PFSK-1 (cell line): ENCODE data around the gene CAB39.

Source experiments
- FOXP2 ChIP-seq: optimal IDR thresholded peaks from 2 replicates; pipeline ENCODE3; 2011; ENCODE audit warnings: borderline replicate concordance, control low read depth, inconsistent platforms; ENCODE audit not compliant: insufficient read depth; ENCODE audit errors: extremely low read length, extremely low read depth
- POLR2AphosphoS5 ChIP-seq: IDR thresholded peaks from 2 replicates; pipeline ENCODE4 v1.6.1; 2012; ENCODE audit warnings: low read depth, mild to moderate bottlenecking, control low read depth, low read length, moderate library complexity
- SIN3A ChIP-seq: IDR thresholded peaks from 2 replicates; pipeline ENCODE4 v1.6.1; 2012; ENCODE audit warnings: mild to moderate bottlenecking, low read length, moderate library complexity, borderline replicate concordance; ENCODE audit not compliant: insufficient read depth
- TAF1 ChIP-seq: IDR thresholded peaks from 2 replicates; pipeline ENCODE4 v1.6.1; 2012; ENCODE audit warnings: low read length, control low read depth, borderline replicate concordance; ENCODE audit not compliant: insufficient read depth
- TF ChIP-seq, protein P1 (sequence below), 2 experiments: IDR thresholded peaks; 2 replicates each; pipeline versions ENCODE4 v1.6.1 to v1.8.0; 2011 to 2012; ENCODE audit warnings: low read depth in 2 of 2, low read length in 2 of 2, control low read depth in 1 of 2, inconsistent platforms in 1 of 2, mild to moderate bottlenecking in 1 of 2, moderate library complexity in 1 of 2; ENCODE audit not compliant: insufficient read depth in 1 of 2

The CAB39 gene

GRCh38 chr2:230738924-230739323 lies 26.3 kb downstream of the CAB39 start:
- TF ChIP-seq POLR2AphosphoS5 (no peak), TAF1 (no peak), FOXP2 (no peak), SIN3A (no peak)
- TF ChIP-seq, protein P1, sequence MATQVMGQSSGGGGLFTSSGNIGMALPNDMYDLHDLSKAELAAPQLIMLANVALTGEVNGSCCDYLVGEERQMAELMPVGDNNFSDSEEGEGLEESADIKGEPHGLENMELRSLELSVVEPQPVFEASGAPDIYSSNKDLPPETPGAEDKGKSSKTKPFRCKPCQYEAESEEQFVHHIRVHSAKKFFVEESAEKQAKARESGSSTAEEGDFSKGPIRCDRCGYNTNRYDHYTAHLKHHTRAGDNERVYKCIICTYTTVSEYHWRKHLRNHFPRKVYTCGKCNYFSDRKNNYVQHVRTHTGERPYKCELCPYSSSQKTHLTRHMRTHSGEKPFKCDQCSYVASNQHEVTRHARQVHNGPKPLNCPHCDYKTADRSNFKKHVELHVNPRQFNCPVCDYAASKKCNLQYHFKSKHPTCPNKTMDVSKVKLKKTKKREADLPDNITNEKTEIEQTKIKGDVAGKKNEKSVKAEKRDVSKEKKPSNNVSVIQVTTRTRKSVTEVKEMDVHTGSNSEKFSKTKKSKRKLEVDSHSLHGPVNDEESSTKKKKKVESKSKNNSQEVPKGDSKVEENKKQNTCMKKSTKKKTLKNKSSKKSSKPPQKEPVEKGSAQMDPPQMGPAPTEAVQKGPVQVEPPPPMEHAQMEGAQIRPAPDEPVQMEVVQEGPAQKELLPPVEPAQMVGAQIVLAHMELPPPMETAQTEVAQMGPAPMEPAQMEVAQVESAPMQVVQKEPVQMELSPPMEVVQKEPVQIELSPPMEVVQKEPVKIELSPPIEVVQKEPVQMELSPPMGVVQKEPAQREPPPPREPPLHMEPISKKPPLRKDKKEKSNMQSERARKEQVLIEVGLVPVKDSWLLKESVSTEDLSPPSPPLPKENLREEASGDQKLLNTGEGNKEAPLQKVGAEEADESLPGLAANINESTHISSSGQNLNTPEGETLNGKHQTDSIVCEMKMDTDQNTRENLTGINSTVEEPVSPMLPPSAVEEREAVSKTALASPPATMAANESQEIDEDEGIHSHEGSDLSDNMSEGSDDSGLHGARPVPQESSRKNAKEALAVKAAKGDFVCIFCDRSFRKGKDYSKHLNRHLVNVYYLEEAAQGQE (IDR thresholded peaks at IDR 0.05; ENCODE audit: insufficient read depth in 1 of 2, low read depth in 2 of 2, low read length in 2 of 2) = no peak

- TF ChIP-seq TAF1 (no peak), SIN3A (no peak), POLR2AphosphoS5 (no peak), FOXP2 (no peak)
- TF ChIP-seq, protein P1 (IDR thresholded peaks at IDR 0.05; ENCODE audit: insufficient read depth in 1 of 2, low read depth in 2 of 2, low read length in 2 of 2) = no peak
Observed at GRCh38 chr2:230739961-230740360, 27.3 kb downstream of the CAB39 start.

- TF ChIP-seq SIN3A (no peak), TAF1 (no peak), FOXP2 (no peak), POLR2AphosphoS5 (no peak)
- TF ChIP-seq, protein P1 (IDR thresholded peaks at IDR 0.05; ENCODE audit: insufficient read depth in 1 of 2, low read depth in 2 of 2, low read length in 2 of 2) = no peak
Observed at GRCh38 chr2:230742781-230743180, 30.1 kb downstream of the CAB39 start.

DNA sequence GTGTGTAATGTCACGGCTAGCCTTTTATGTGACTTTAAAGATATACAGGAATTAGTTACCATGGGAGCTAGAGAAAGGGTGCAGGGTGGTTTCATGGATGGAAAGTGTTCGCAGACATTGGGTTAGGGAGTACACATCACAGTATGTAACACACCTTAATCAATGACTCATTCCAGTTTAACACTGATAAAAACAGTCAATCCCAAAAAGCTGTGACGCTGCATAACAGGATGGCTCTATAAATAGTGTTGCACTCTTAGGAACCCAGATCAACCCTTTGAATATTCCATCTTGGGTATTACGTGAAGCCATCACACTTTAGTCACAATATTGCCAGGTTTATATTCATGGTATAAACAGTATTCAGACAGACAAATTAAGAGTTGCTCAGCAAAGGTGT lies 33.6 kb downstream of the CAB39 start:
- TF ChIP-seq FOXP2 (no peak), TAF1 (no peak), SIN3A (no peak), POLR2AphosphoS5 (no peak)
- TF ChIP-seq, protein P1 (IDR thresholded peaks at IDR 0.05; ENCODE audit: insufficient read depth in 1 of 2, low read depth in 2 of 2, low read length in 2 of 2) = no peak

GRCh38 chr2:230748087-230748486 lies 35.4 kb downstream of the CAB39 start:
- TF ChIP-seq POLR2AphosphoS5 (no peak), TAF1 (no peak), FOXP2 (no peak), SIN3A (no peak)
- TF ChIP-seq, protein P1 (IDR thresholded peaks at IDR 0.05; ENCODE audit: insufficient read depth in 1 of 2, low read depth in 2 of 2, low read length in 2 of 2) = no peak
